ENCODE data around the gene HCRTR1.

Gene HCRTR1

GRCh38 chr1:31598980-31599379, 18.5 kb upstream of the HCRTR1 start:
- DNase-seq (ENCODE audit: low spot score), result no peak

GRCh38 chr1:31600641-31601040, 16.8 kb upstream of the HCRTR1 start:
- no peak for DNase-seq (ENCODE audit: low spot score)

- no peak for DNase-seq (ENCODE audit: low spot score)
Measured at GRCh38 chr1:31602081-31602480, 15.4 kb upstream of the HCRTR1 start.

GRCh38 chr1:31605908-31606427, 11.5 kb upstream of the HCRTR1 start:
- no peak for DNase-seq (ENCODE audit: low spot score)

GRCh38 chr1:31607360-31607759, 10.1 kb upstream of the HCRTR1 start:
- DNase-seq (ENCODE audit: low spot score), result peak; percentile 31

- no peak for DNase-seq (ENCODE audit: low spot score)
Measured at GRCh38 chr1:31609514-31610118, 7.9 kb upstream of the HCRTR1 start.

- DNase-seq (ENCODE audit: low spot score), result no peak
Measured at GRCh38 chr1:31614414-31615005, 3.0 kb upstream of the HCRTR1 start.

- no peak for DNase-seq (ENCODE audit: low spot score)
Measured at GRCh38 chr1:31615414-31615813, 2.1 kb upstream of the HCRTR1 start.

GRCh38 chr1:31615939-31616338, 1.6 kb upstream of the HCRTR1 start:
- DNase-seq (ENCODE audit: low spot score), result no peak

GRCh38 chr1:31617916-31618746, 642 bp downstream of the HCRTR1 start:
- DNase-seq (ENCODE audit: low spot score), result no peak

GRCh38 chr1:31618916-31619846, 1.7 kb downstream of the HCRTR1 start:
- DNase-seq (ENCODE audit: low spot score), result no peak

GRCh38 chr1:31620631-31621497, 3.4 kb downstream of the HCRTR1 start:
- DNase-seq (ENCODE audit: low spot score), result no peak

- DNase-seq (ENCODE audit: low spot score), result no peak
Measured at GRCh38 chr1:31621498-31621820, 4.0 kb downstream of the HCRTR1 start.

- no peak for DNase-seq (ENCODE audit: low spot score)
Measured at GRCh38 chr1:31621847-31622730, 4.6 kb downstream of the HCRTR1 start.

- DNase-seq (ENCODE audit: low spot score), result no peak
Measured at GRCh38 chr1:31623365-31623764, 5.9 kb downstream of the HCRTR1 start.

- DNase-seq (ENCODE audit: low spot score), result no peak
Measured at GRCh38 chr1:31624309-31624708, 6.8 kb downstream of the HCRTR1 start.

- DNase-seq (ENCODE audit: low spot score), result no peak
Measured at GRCh38 chr1:31624731-31625514, 7.4 kb downstream of the HCRTR1 start.

- no peak for DNase-seq (ENCODE audit: low spot score)
Measured at GRCh38 chr1:31625561-31626222, 8.2 kb downstream of the HCRTR1 start.
